Measurements from ENCODE around the gene KCNMB2.
"Not testable (repeated sequence)": the region's sequence is repeated elsewhere in the genome, so short reads cannot be mapped to it uniquely, and the experiment has no call there.

KCNMB2 gene

GRCh38 chr3:178532476-178532875 lies 3.8 kb upstream of the KCNMB2 start:
- no peak for DNase-seq (ENCODE audit: low read depth)
- no peak for TF ChIP-seq CTCF (IDR thresholded peaks at IDR 0.05; ENCODE audit: insufficient read depth, low read depth, low read length, missing control alignments)
- H3K4me3 ChIP-seq (ENCODE audit: low read length) = no peak overlapping the region

- H3K4me3 ChIP-seq (ENCODE audit: low read length) = no peak overlapping the region
- no peak for TF ChIP-seq CTCF (IDR thresholded peaks at IDR 0.05; ENCODE audit: insufficient read depth, low read depth, low read length, missing control alignments)
Observed at GRCh38 chr3:178537122-178537705, 978 bp downstream of the KCNMB2 start.

GRCh38 chr3:178538056-178538455 lies 1.8 kb downstream of the KCNMB2 start:
- TF ChIP-seq CTCF (IDR thresholded peaks at IDR 0.05; ENCODE audit: insufficient read depth, low read depth, low read length, missing control alignments) = no peak
- DNase-seq (ENCODE audit: low read depth) = no peak
- no peak overlapping the region for H3K4me3 ChIP-seq (ENCODE audit: low read length)

More at GRCh38 chr3:178537122-178537705, 978 bp downstream of the KCNMB2 start:
- DNase-seq (ENCODE audit: low read depth) = no peak

GRCh38 chr3:178540184-178540583 lies 3.9 kb downstream of the KCNMB2 start:
- DNase-seq (ENCODE audit: low read depth) = no peak
- no peak overlapping the region for H3K4me3 ChIP-seq (ENCODE audit: low read length)
- no peak for TF ChIP-seq CTCF (IDR thresholded peaks at IDR 0.05; ENCODE audit: insufficient read depth, low read depth, low read length, missing control alignments)

- H3K4me3 ChIP-seq (ENCODE audit: low read length) = no peak overlapping the region
- TF ChIP-seq CTCF (IDR thresholded peaks at IDR 0.05; ENCODE audit: insufficient read depth, low read depth, low read length, missing control alignments) = no peak
- DNase-seq (ENCODE audit: low read depth) = no peak
Observed at GRCh38 chr3:178545337-178545736, 9.1 kb downstream of the KCNMB2 start.

GRCh38 chr3:178546079-178546478 lies 9.8 kb downstream of the KCNMB2 start:
- H3K4me3 ChIP-seq (ENCODE audit: low read length) = no peak overlapping the region
- no peak for DNase-seq (ENCODE audit: low read depth)

GRCh38 chr3:178549426-178549825 lies 13.2 kb downstream of the KCNMB2 start:
- not testable (repeated sequence) for H3K4me3 ChIP-seq (ENCODE audit: low read length); DNase-seq (ENCODE audit: low read depth)

More at GRCh38 chr3:178546079-178546478, 9.8 kb downstream of the KCNMB2 start:
- TF ChIP-seq CTCF (IDR thresholded peaks at IDR 0.05; ENCODE audit: insufficient read depth, low read depth, low read length, missing control alignments) = no peak

Data from epithelial cell of esophagus (primary cell).